DMS53 (cell line): ENCODE results near the gene UCN2.
"Not testable (repeated sequence)": the region's sequence is repeated elsewhere in the genome, so short reads cannot be mapped to it uniquely, and the experiment has no call there.

ENCODE experiments used
- DNase-seq: peaks from one replicate; lab custom pipeline; 2025; lab: John Stamatoyannopoulos, UW

UCN2 gene

GRCh38 chr3:48561045-48561736 is 2.4 kb downstream of the UCN2 start:
- peak; percentile 3 for DNase-seq

- DNase-seq = no peak
Observed at GRCh38 chr3:48560648-48561018, 2.9 kb downstream of the UCN2 start.

GRCh38 chr3:48558493-48559134 is 5.0 kb downstream of the UCN2 start:
- DNase-seq = no peak

GRCh38 chr3:48556796-48557626 is 6.6 kb downstream of the UCN2 start, which contains the start of gene PFKFB4:
PFKFB4 (minus strand) TSS chr3:48556803; CDS start chr3:48556777, 26 bp downstream.
- DNase-seq = peak; percentile 94

GRCh38 chr3:48555949-48556795 is 7.4 kb downstream of the UCN2 start:
- peak; percentile 29 for DNase-seq

- DNase-seq = peak; percentile 20
Observed at GRCh38 chr3:48555231-48555948, 8.2 kb downstream of the UCN2 start.

GRCh38 chr3:48553886-48554845 is 9.4 kb downstream of the UCN2 start:
- DNase-seq = no peak

GRCh38 chr3:48553361-48553760 is 10.2 kb downstream of the UCN2 start:
- no peak for DNase-seq

GRCh38 chr3:48552111-48552951 is 11.2 kb downstream of the UCN2 start:
- peak; percentile 83 for DNase-seq

GRCh38 chr3:48551651-48552050 is 11.9 kb downstream of the UCN2 start:
- not testable (repeated sequence) for DNase-seq

GRCh38 chr3:48548729-48549705 is 14.6 kb downstream of the UCN2 start:
- DNase-seq = peak; percentile 63

GRCh38 chr3:48548126-48548525 is 15.5 kb downstream of the UCN2 start:
- no peak for DNase-seq

- DNase-seq = no peak
Observed at GRCh38 chr3:48546203-48546829, 17.3 kb downstream of the UCN2 start.

GRCh38 chr3:48544141-48544540 is 19.4 kb downstream of the UCN2 start:
- no peak for DNase-seq

GRCh38 chr3:48543271-48543866 is 20.2 kb downstream of the UCN2 start:
- no peak for DNase-seq

- DNase-seq = no peak
Observed at GRCh38 chr3:48538451-48538850, 25.1 kb downstream of the UCN2 start.

GRCh38 chr3:48536785-48537184 is 26.8 kb downstream of the UCN2 start:
- no peak for DNase-seq
